T-cell (primary cell): ENCODE measurements around the gene DARS2. TPM values are rescaled to one million over a fixed set of nuclear protein-coding genes. Genes with fewer than 3 reads are reported as not detected.

Source experiments
- ATAC-seq, 4 experiments: fragments of 200-7000 bp in 3 of 4; fragments of 150-1000 bp in 1 of 4; cut with Tn5 transposase; replicated peaks in 1 of 4; 1 replicate in 3 of 4; 2 replicates in 1 of 4; pipeline ENCODE4 v1.10.0; 2021; ENCODE audit warnings: moderate library complexity in 3 of 4, mild to moderate bottlenecking in 2 of 4, moderate number of reproducible peaks in 1 of 4
- CTCF ChIA-PET, 2 donors: fragments of 300-600 bp; sonication (Branson Sonifier 250); formaldehyde crosslinking; loops; one replicate each; lab custom pipeline; 2022; ENCODE audit warnings: antibody characterized with exemption in 2 of 2; lab: Charles Lee
- POLR2A ChIA-PET, 2 donors: fragments of 300-600 bp; sonication (Branson Sonifier 250); formaldehyde crosslinking; loops; one replicate each; lab custom pipeline; 2022; ENCODE audit warnings: antibody characterized with exemption in 2 of 2; lab: Charles Lee
- DNase-seq, 35 experiments: peaks; one replicate each; pipeline versions ENCODE4 v3.0.0 to v3.0.0-alpha.2; 2013 to 2023
- H3K27ac ChIP-seq: one replicate; pipeline ENCODE4 v1.5.1; 2013; ENCODE audit warnings: low read length
- H3K27me3 ChIP-seq, 2 experiments: replicated peaks in 1 of 2; 1 replicate in 1 of 2; 2 replicates in 1 of 2; pipeline versions ENCODE4 v1.6.1 to v1.7.0; 2013; ENCODE audit warnings: low read length in 1 of 2, mixed read lengths in 1 of 2; ENCODE audit not compliant: control insufficient read depth in 2 of 2, insufficient read depth in 2 of 2; ENCODE audit errors: extremely low read depth in 1 of 2
- H3K36me3 ChIP-seq, 2 donors: 1 replicate in 1 of 2; 2 replicates in 1 of 2; pipeline versions ENCODE4 v1.6.1 to v1.7.0; 2013; ENCODE audit warnings: low read length in 1 of 2; ENCODE audit not compliant: control insufficient read depth in 2 of 2, insufficient read depth in 1 of 2; ENCODE audit errors: extremely low read depth in 1 of 2
- H3K4me1 ChIP-seq, 2 experiments: 1 replicate in 1 of 2; 2 replicates in 1 of 2; pipeline versions ENCODE4 v1.6.1 to v1.7.0; 2013; ENCODE audit warnings: low read length in 2 of 2, mixed read lengths in 1 of 2; ENCODE audit not compliant: insufficient read depth in 2 of 2, control insufficient read depth in 1 of 2; ENCODE audit errors: extremely low read depth in 1 of 2
- H3K4me3 ChIP-seq, 2 donors: 1 replicate in 1 of 2; 2 replicates in 1 of 2; pipeline versions ENCODE4 v1.5.1 to v1.7.0; 2013; ENCODE audit warnings: mild to moderate bottlenecking in 2 of 2, low read length in 1 of 2, moderate library complexity in 1 of 2; ENCODE audit not compliant: control insufficient read depth in 1 of 2; ENCODE audit errors: extremely low read depth in 1 of 2
- H3K9me3 ChIP-seq: 2 replicates; pipeline ENCODE4 v1.7.0; 2013
- H3K27ac Mint-ChIP-seq, 2 donors: one replicate each; pipeline ENCODE4 v1.8.0; 2020 to 2021; ENCODE audit warnings: mild to moderate bottlenecking in 2 of 2, mixed read lengths in 2 of 2
- H3K27me3 Mint-ChIP-seq, 2 donors: one replicate each; pipeline ENCODE4 v1.8.0; 2021 to 2022; ENCODE audit warnings: mixed read lengths in 2 of 2
- H3K36me3 Mint-ChIP-seq: one replicate; pipeline ENCODE4 v1.8.0; 2021; ENCODE audit warnings: mixed read lengths
- H3K4me1 Mint-ChIP-seq, 3 donors: one replicate each; pipeline ENCODE4 v1.8.0; 2020 to 2022; ENCODE audit warnings: mixed read lengths in 3 of 3, mild to moderate bottlenecking in 1 of 3
- H3K4me3 Mint-ChIP-seq, 3 donors: one replicate each; pipeline ENCODE4 v1.8.0; 2020 to 2022; ENCODE audit warnings: mild to moderate bottlenecking in 3 of 3, mixed read lengths in 3 of 3, moderate library complexity in 3 of 3
- H3K9me3 Mint-ChIP-seq, 3 donors: one replicate each; pipeline ENCODE4 v1.8.0; 2020 to 2022; ENCODE audit warnings: mixed read lengths in 3 of 3
- WGBS: methylation state at CpG from one replicate; pipeline ENCODE4 v1.1.5; 2013; ENCODE audit warnings: missing lambda C conversion rate; ENCODE audit not compliant: insufficient coverage; 5-methylcytosine and 5-hydroxymethylcytosine counted together
- total RNA-seq, 35 experiments: library from RNA in 6 of 35; stranded (reverse) in 6 of 35; fragments of 120-200 nt in 1 of 35; gene quantifications; one replicate each; pipeline versions ENCODE4 v1.2.1 to v1.2.4 and lab custom pipeline; 2013 to 2026

The DARS2 gene
- total RNA-seq, 5 donors from 2014 or later (not counting 1 experiment from before 2014, with no cell fraction given), result 4.9 to 14.1 (median 13.6) TPM

GRCh38 chr1:173903827-173904531 lies 79.5 kb downstream of the DARS2 start:
- CTCF ChIA-PET, result interaction anchor here in 1 of 2 donors (1.0 kb wide), 1 partner anchor 15 kb away, joined by 3 read pairs; no protein-coding TSS in a partner anchor
- H3K9me3 ChIP-seq, result no peaks in the 10 kb centered on the region
- no peaks in the 10 kb centered on the region for H3K27me3 ChIP-seq

More at GRCh38 chr1:173903827-173904531, 79.5 kb downstream of the DARS2 start:
- Histone ChIP-seq H3K4me1 (no peaks in the 10 kb centered on the region), H3K4me3 (no peak overlapping the region), H3K36me3 (peaks cover 0 to 3% of the 10 kb centered on the region in 2 donors), H3K27ac (no peak overlapping the region)
- 100% methylated on average over 2 of the region's 6 CpGs for WGBS
- Mint-ChIP-seq H3K4me1 (peaks cover 9 to 14% (median 12%) of the 10 kb centered on the region in 3 donors), H3K27me3 (no peaks in the 10 kb centered on the region), H3K27ac (no peak overlapping the region), H3K36me3 (peaks cover 22% of the 10 kb centered on the region), H3K9me3 (peaks cover 0 to 5% (median 0%) of the 10 kb centered on the region in 3 donors), H3K4me3 (no peak overlapping the region)
- POLR2A ChIA-PET, result no interaction called here
- no peak for DNase-seq
- no peak for ATAC-seq

Other genes with a start within 250 kb of the DARS2 start
- not detected for gene SLC9C2, start 221.6 kb upstream of the DARS2 start, total RNA-seq
- gene TEX50, start 189.3 kb upstream of the DARS2 start, total RNA-seq, result not detected
- gene ANKRD45, start 154.8 kb upstream of the DARS2 start, total RNA-seq, result not detected
- 10 to 100 TPM; 28.7 to 34.5 (median 31.2) TPM for gene KLHL20, start 109.7 kb upstream of the DARS2 start, total RNA-seq
- 10 to 100 TPM in 3 of 5 donors, 1 to 10 TPM in 2; 8.1 to 12.7 (median 10.3) TPM for gene CENPL, start 210 bp downstream of the DARS2 start, total RNA-seq
- 100 to 1,000 TPM; 638 to 881 (median 772) TPM for gene GAS5, start 43.3 kb downstream of the DARS2 start, total RNA-seq
- 10 to 100 TPM; 17.6 to 24.7 (median 22.4) TPM for gene ZBTB37, start 43.7 kb downstream of the DARS2 start, total RNA-seq
- gene SERPINC1, start 92.7 kb downstream of the DARS2 start, total RNA-seq, result 1 to 10 TPM in 1 of 5 donors, under 1 TPM in 2, not detected in 2; 0.72 to 1.3 (median 0.95) TPM
- 10 to 100 TPM; 39.9 to 52.1 (median 49.3) TPM for gene RC3H1, start 197.7 kb downstream of the DARS2 start, total RNA-seq